Parietal lobe (tissue), 1 donor: ENCODE results near the gene KRT85. TPM values are rescaled to one million over a fixed set of nuclear protein-coding genes. Genes with fewer than 3 reads are reported as not detected.

Experiments
- total RNA-seq: library from RNA; depleted of rRNA; stranded (reverse); fragments of >200 nt; gene quantifications from one replicate; pipeline ENCODE4 v1.2.3, GENCODE V29; 2014

KRT85 gene
- not detected for total RNA-seq

DNA sequence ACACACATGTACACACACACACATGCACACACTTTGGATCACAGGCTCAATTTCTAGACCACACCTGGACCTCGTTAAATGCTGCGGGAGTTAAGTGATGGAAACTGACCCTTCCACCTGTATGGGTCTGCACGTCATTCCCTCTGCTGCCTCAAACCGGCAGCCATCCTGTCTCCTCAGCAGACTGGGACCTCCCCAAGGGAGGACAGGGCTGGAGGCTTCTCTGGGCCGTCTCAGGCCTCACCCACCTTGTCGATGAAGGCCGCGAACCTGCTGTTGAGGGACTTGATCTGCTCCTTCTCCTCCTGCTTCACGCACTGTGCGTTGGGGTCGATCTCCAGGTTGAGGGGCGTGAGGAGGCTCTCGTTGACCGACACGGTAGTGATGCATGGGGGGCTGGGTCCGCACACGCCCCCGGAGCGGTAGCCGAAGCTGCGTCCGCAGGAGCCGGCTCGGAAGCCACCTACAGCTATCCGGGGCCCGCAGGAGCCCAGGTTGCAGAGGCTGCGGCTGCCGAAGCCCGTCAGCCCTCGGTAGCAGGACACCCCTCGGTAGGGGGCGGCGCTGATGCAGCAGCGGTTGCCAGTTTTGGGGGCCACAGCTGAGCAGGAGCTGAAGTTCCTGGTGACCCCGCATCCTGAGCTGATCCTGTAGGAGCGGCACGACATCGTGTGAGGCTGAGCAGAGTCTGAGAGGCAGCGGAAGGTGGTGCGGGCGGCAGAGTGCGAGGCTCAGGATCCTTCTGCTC is at the start of gene KRT85:
Gene KRT85 (minus strand): TSS at position 744 of the 748 bp plus-strand sequence. CDS start 76 bp downstream, at position 668.

DNA sequence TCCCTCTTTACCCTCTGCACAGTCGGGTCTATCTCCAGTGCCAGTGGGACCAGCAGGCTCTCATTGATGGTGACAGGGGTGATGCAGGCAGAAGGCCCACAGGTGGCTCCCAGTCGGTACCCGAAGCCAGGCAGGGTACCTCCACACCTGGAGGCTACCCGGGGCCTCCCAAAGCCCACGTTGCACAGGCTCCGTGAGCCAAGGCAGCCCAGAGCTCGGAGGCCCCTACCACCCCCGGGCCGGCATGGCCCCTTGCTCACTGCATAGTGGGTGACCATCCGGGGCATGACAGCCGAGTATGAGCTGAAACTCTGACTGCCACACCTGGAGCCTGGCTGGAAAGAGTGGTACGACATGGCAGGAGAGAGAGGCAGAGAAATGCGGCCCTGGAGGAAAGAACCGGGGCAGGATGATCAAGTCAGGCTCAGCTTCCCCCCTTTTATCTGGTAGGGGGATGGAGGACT is 38.7 kb upstream of the KRT85 start, which contains the start of gene KRT82:
Gene KRT82 (minus strand): TSS at position 414 of the 464 bp plus-strand sequence. CDS start 58 bp downstream, at position 356.

DNA sequence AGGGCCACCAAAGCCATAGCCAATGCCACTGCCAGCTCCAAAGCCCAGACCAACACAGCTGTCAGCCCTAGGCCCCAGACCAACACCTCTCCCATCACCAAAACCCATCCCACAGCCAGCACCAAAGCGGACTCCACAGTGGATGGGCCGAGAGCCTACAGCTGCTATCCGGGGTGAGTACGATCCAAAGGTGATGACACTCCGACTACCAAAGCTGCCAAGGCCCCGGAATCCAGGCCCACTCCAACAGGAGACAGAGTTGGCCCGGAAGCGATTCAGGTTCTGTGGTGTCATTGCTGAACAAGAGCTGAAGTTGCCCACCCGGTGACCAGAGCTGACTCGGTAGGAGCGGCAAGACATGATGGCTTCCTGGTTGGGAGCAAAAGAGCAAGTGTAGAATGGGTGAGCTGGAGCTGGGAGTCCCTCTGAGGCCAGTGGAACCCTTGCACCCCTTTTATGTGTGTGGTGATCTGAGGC is 18.0 kb upstream of the KRT85 start, which contains the start of gene KRT84:
Gene KRT84 (minus strand): TSS at position 427 of the 477 bp plus-strand sequence. CDS start 67 bp downstream, at position 360.

DNA sequence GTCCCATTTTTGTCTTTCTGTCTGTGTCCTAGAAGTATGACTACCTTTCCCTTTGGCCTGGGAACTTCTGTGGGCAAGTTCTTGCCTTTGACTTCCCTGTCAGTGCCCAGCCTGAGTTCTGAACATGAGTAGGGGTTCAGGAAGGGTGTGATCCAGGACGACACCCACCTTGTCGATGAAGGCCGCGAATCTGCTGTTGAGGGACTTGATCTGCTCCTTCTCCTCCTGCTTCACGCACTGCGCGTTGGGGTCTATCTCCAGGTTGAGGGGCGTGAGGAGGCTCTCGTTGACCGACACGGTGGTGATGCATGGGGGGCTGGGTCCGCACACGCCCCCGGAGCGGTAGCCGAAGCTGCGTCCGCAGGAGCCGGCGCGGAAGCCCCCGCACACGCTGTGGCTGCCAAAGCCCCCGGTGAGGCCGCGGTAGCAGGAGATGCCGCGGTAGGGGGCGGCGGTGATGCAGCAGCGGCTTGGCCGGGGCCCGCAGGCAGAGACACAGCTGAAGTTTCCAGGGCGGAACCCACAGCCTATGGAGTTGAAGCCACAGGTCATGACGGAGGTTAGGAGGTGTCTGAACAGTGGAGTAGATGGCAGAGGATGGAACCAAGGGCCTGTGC is 46.4 kb downstream of the KRT85 start, which contains the start of gene KRT83:
Gene KRT83 (minus strand): TSS at position 615 of the 617 bp plus-strand sequence. CDS start 63 bp downstream, at position 552.

Other genes with a start within 250 kb of the KRT85 start
- not detected for gene KRT80, start 175.5 kb downstream of the KRT85 start, total RNA-seq
- gene KRT7, start 134.2 kb downstream of the KRT85 start, total RNA-seq: not detected
- gene KRT86, start 92.8 kb downstream of the KRT85 start, total RNA-seq: not detected
- gene KRT81, start 75.9 kb downstream of the KRT85 start, total RNA-seq: not detected
- not detected for gene KRT83, start 46.1 kb downstream of the KRT85 start, total RNA-seq
- not detected for gene KRT84, start 18.2 kb upstream of the KRT85 start, total RNA-seq
- gene KRT82, start 38.9 kb upstream of the KRT85 start, total RNA-seq: not detected
- not detected for gene KRT75, start 66.9 kb upstream of the KRT85 start, total RNA-seq
- gene KRT6B, start 84.7 kb upstream of the KRT85 start, total RNA-seq: not detected
- gene KRT6C, start 106.3 kb upstream of the KRT85 start, total RNA-seq: not detected
- not detected for gene KRT6A, start 125.8 kb upstream of the KRT85 start, total RNA-seq
- not detected for gene KRT5, start 152.9 kb upstream of the KRT85 start, total RNA-seq
- gene KRT71, start 185.7 kb upstream of the KRT85 start, total RNA-seq: not detected
- gene KRT74, start 206.4 kb upstream of the KRT85 start, total RNA-seq: not detected
- gene KRT72, start 234.0 kb upstream of the KRT85 start, total RNA-seq: not detected